Hepatocyte (in vitro differentiated cells): Measurements from ENCODE around the gene GUCY1A2.
"Not testable (repeated sequence)": the region's sequence is repeated elsewhere in the genome, so short reads cannot be mapped to it uniquely, and the experiment has no call there.

Experiments
- EZH2 ChIP-seq: fragments of 200-600 bp; sonication (generic); IDR thresholded peaks from 2 replicates; pipeline ENCODE4 v1.6.1; 2016; ENCODE audit warnings: antibody characterized with exemption, mild to moderate bottlenecking, borderline replicate concordance
- EZH2phosphoT487 ChIP-seq: fragments of 200-600 bp; sonication (generic); IDR thresholded peaks from one replicate; pipeline ENCODE4 v1.6.1; 2018; ENCODE audit warnings: antibody characterized with exemption, mild to moderate bottlenecking, low read depth, moderate library complexity; ENCODE audit not compliant: unreplicated experiment, severe bottlenecking
- TF ChIP-seq, protein P1 (sequence below): fragments of 200-600 bp; sonication (generic); IDR thresholded peaks from 2 replicates; pipeline ENCODE4 v1.5.1; 2016; ENCODE audit warnings: antibody characterized with exemption, mild to moderate bottlenecking; ENCODE audit not compliant: poor library complexity

DNA sequence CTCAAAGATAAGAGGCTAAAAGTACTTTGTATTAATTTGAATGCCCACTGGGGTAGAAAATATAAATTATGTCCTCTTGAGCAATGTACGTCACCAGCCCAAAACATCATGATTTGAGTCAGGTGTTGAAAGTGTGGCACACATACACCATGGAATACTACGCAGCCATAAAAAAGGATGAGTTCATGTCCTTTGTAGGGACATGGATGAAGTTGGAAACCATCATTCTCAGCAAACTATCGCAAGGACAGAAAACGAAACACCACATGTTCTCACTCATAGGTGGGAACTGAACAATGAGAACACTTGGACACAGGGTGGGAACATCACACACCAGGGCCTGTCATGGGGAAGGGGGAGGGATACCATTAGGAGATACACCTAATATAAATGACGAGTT, 134.6 kb downstream of the GUCY1A2 start:
- TF ChIP-seq, protein P1, sequence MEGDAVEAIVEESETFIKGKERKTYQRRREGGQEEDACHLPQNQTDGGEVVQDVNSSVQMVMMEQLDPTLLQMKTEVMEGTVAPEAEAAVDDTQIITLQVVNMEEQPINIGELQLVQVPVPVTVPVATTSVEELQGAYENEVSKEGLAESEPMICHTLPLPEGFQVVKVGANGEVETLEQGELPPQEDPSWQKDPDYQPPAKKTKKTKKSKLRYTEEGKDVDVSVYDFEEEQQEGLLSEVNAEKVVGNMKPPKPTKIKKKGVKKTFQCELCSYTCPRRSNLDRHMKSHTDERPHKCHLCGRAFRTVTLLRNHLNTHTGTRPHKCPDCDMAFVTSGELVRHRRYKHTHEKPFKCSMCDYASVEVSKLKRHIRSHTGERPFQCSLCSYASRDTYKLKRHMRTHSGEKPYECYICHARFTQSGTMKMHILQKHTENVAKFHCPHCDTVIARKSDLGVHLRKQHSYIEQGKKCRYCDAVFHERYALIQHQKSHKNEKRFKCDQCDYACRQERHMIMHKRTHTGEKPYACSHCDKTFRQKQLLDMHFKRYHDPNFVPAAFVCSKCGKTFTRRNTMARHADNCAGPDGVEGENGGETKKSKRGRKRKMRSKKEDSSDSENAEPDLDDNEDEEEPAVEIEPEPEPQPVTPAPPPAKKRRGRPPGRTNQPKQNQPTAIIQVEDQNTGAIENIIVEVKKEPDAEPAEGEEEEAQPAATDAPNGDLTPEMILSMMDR = not testable (repeated sequence)
- not testable (repeated sequence) for TF ChIP-seq EZH2, EZH2phosphoT487
